KBM-7 (cell line): Measurements from ENCODE around the gene ENDOU.

ENCODE experiments used
- DNase-seq: peaks from one replicate; pipeline ENCODE4 v3.0.0-alpha.2; 2015
- in situ Hi-C: fragments of 300-500 bp; cut with MboI; formaldehyde crosslinking; loops from 2 replicates; pipeline ENCODE4 v1.14.3; 2020; ENCODE audit warnings: low sequenced_read_pairs, low pct_unique_long_range_greater_than_20kb, mixed read lengths

Gene ENDOU

DNA sequence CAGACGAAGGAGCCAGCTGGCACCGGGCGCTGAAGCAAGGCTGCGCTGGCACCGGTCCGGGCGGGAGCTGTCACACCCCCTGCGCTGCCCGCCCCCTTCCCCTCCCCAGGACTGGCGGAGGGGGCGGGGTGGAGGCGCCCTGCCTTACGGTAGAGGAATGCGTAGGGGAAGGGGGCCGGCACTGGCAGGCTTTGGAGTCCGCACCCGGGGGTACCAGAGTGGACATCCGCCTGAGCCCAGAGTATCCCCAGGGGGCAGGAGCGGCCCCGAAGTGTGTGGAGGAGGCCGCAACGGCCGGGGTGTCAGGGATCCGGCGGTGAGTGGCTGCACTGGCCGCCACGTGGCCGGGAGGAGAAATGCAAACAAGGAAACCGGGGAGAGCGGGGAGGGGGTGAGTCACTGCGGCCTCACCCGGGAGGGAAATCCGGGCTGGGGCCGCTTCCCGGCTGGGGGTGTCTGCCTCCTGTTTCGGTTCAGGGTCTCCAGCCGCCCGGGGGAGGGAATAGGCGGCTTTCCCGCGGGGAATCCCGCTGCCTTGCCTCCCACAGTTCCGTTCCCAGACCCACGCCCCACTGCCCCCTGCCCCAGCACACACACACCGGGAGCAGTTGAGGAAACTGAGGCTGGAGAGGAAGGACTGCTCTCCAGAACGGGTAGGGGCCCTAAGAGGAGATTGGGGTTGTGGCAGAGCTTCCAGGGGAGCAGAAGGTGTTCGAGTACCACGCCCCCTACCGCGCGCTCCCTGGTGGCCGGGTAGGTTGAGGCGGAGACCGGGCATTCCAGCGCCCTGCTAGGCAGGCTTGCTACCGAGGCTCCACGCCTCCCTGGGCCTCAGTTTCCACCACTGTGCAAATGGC lies 33.8 kb upstream of the ENDOU start, which contains the start of gene RAPGEF3:
TSS of gene RAPGEF3 (minus strand) at position 47 of the 857 bp plus-strand sequence. CDS start 324 bp downstream, outside the sequence.
- DNase-seq, result peak; percentile 76
- in situ Hi-C loops, result no loop called here

DNA sequence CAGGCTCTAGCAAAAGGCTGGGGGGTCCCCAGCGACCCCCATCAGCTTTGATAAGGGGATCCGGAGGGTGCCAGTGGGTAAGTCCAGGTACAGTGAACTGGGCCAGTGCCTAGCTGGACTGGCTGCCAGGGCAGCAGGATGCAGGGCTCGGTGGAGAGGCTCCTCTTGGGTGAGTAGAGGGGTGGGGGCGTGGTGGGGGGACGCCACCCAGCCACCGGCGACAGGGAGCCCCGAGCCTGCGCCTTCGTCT lies 33.2 kb upstream of the ENDOU start:
- no peak for DNase-seq
- in situ Hi-C loops, result no loop called here

- in situ Hi-C loops, result no loop called here
- no peak for DNase-seq
These were observed 32.7 kb upstream of the ENDOU start for GRCh38 chr12:47757840-47758583.

DNA sequence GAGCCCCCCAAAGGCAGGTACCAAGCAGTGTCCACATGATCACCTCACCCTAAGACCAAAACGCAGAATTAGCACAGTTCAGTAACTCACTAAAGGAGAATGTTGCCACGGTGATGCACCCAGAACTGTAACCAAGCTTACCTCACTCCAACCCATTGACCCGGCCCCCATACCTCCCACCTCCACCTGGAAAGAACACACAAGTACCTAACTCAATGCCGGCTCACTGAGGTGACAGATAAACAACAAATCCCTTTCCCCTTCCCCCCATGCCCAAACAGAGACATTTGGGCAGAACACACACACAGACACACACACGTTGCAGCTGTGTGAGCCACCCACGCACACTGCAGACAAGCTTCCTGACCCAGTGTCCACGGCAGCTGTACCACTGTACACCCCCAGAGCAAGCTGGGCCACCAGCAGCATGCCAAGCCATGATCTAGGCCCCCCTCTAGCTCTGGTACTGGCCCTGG lies 32.1 kb upstream of the ENDOU start:
- no peak for DNase-seq
- in situ Hi-C loops, result no loop called here

DNA sequence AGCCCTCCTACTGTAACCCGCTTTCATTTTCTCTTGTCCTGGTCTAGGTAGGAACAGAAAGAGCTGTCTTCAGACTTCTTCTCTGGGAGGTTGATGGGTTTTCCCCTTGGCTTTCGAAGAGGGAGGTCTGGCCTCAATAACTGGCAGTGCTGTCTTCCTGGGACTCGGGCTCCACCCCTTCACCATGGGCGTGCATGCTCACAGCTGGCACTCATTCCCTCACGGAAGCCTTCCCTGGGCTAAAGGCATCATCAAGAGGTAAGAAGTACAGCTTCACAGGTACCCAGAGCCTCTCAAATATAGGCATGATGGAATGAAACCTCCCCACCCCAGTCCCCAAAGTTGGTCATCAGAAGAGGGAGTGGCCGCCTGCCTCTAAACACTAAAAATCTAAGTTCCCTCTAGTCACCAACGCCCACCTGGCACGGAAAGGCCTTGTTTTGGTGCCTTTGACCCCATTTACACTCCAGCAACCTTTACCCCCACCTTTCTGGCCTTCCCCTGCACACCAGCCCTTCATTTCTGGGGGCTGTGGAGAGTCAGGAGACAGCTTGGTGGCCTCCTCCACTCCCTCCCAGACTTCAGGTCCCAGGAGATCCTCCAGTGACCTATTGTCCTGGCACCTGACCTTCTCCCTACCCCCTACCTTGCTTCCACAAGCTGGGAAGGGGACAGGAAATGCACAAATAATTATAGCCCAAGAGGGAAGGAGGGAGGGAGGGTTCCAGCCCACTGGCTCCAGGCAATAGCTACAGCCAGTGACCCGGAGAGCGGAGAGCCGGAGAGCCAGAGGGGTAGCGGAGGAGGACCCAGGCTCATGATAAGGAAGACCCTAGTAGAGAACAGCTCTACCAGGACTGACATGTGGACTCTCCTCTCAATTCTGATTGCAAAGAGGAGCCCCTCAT lies 30.6 kb upstream of the ENDOU start:
- no peak for DNase-seq
- in situ Hi-C loops, result no loop called here

- DNase-seq, result no peak
- in situ Hi-C loops, result no loop called here
These were observed 29.6 kb upstream of the ENDOU start for GRCh38 chr12:47754881-47755280.

GRCh38 chr12:47754126-47754525 lies 28.8 kb upstream of the ENDOU start:
- DNase-seq, result no peak
- in situ Hi-C loops, result no loop called here

- in situ Hi-C loops, result no loop called here
- no peak for DNase-seq
These were observed 28.0 kb upstream of the ENDOU start for GRCh38 chr12:47753021-47754001.

GRCh38 chr12:47752552-47752951 lies 27.3 kb upstream of the ENDOU start:
- in situ Hi-C loops, result no loop called here

DNA sequence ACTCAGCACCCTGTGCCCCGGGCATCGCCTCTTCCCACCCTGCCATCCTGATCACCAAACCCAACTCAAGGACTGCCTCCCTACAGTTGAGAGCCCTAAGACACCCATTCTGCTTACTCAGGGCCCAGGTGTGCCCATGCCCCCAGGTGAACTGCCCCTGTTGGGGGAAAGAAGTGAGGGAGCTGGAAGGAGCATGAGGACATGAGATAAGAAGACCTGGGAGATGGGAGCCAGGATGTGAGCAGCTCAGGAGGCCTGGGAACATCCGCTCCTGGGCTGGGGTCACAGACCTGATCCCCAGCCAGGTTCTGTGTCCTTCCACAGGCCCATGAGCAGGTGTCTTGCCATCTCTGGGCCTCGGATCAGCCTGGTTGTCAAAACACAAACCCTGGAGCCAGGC lies 26.8 kb upstream of the ENDOU start:
- no peak for DNase-seq
- in situ Hi-C loops, result no loop called here

More at GRCh38 chr12:47752552-47752951, 27.3 kb upstream of the ENDOU start:
- DNase-seq, result no peak

GRCh38 chr12:47751561-47751960 lies 26.3 kb upstream of the ENDOU start:
- in situ Hi-C loops, result no loop called here
- DNase-seq, result no peak

GRCh38 chr12:47750916-47751470 lies 25.7 kb upstream of the ENDOU start:
- in situ Hi-C loops, result no loop called here
- no peak for DNase-seq

GRCh38 chr12:47750229-47750798 lies 25.0 kb upstream of the ENDOU start:
- in situ Hi-C loops, result no loop called here
- DNase-seq, result no peak

DNA sequence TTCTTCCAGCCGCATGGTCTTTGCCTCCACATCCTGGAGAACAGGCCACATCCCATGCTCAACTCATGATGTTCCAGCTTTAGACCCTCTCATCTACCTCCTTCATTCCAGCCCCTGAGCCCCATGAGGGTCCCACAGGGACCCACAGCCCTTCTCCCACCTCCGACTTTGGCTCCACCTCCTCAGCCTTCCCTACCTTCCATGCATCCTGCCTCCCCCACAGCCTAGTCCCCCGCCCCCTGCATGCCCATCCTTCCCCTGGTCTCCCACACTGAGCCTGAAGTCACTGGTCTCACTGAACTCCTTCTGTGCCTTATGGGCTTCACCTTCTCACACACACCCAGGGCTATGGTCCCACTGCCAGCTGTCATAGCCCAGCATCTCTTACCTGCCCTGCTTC lies 23.6 kb upstream of the ENDOU start:
- in situ Hi-C loops, result loop anchor here (25.0 kb wide), 1 partner anchor 88 kb away; no protein-coding TSS in a partner anchor
- DNase-seq, result no peak

DNA sequence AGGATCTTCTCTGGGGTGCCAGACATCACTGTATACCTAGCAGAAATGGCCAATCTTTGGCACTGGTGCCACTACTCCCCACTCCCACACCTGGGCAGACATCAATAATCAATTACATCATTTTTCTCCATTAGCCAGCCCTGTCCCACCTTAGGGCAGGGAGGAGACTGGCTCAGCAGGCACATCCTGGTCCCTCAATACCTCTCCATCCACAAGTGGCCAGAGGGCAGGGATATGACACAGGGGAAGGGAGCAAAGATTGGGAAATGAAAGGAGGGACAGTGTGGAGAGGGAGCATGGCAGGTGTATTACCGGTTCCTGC lies 23.2 kb upstream of the ENDOU start:
- DNase-seq, result no peak
- in situ Hi-C loops, result loop anchor here (25.0 kb wide), 1 partner anchor 89 kb away; no protein-coding TSS in a partner anchor

- DNase-seq, result no peak
- in situ Hi-C loops, result loop anchor here (25.0 kb wide), 1 partner anchor 89 kb away; no protein-coding TSS in a partner anchor
These were observed 22.6 kb upstream of the ENDOU start for GRCh38 chr12:47747596-47748506.

GRCh38 chr12:47747126-47747525 lies 21.8 kb upstream of the ENDOU start:
- DNase-seq, result no peak
- in situ Hi-C loops, result loop anchor here (25.0 kb wide), 1 partner anchor 90 kb away; no protein-coding TSS in a partner anchor
